Memory B cell (primary cell): ENCODE measurements around the gene GOLPH3.

Source experiments
- ATAC-seq: fragments of 150-1000 bp; cut with Tn5 transposase; 2 replicates; pipeline ENCODE4 v1.10.0; 2021; ENCODE audit warnings: low read depth, mild to moderate bottlenecking, moderate library complexity
- DNase-seq, 2 donors: peaks; one replicate each; pipeline ENCODE4 v3.0.0; 2022; ENCODE audit warnings: low spot score in 2 of 2
- H3K27ac Mint-ChIP-seq: one replicate; pipeline ENCODE4 v1.8.0; 2022; ENCODE audit warnings: mild to moderate bottlenecking, moderate library complexity, mixed read lengths
- H3K27me3 Mint-ChIP-seq: one replicate; pipeline ENCODE4 v1.8.0; 2022; ENCODE audit warnings: mixed read lengths
- H3K36me3 Mint-ChIP-seq: one replicate; pipeline ENCODE4 v1.8.0; 2022; ENCODE audit warnings: mild to moderate bottlenecking, mixed read lengths
- H3K4me1 Mint-ChIP-seq: one replicate; pipeline ENCODE4 v1.8.0; 2022; ENCODE audit warnings: mixed read lengths
- H3K4me3 Mint-ChIP-seq: one replicate; pipeline ENCODE4 v1.8.0; 2022; ENCODE audit warnings: mild to moderate bottlenecking, moderate library complexity, mixed read lengths
- H3K9me3 Mint-ChIP-seq: one replicate; pipeline ENCODE4 v1.8.0; 2022; ENCODE audit warnings: mixed read lengths

The GOLPH3 gene

GRCh38 chr5:32159328-32160072, 14.6 kb downstream of the GOLPH3 start:
- H3K27me3 Mint-ChIP-seq = no peaks in the 10 kb centered on the region
- H3K27ac Mint-ChIP-seq = no peak overlapping the region
- H3K9me3 Mint-ChIP-seq = no peaks in the 10 kb centered on the region
- DNase-seq (no peak), ATAC-seq (no peak)
- no peak overlapping the region for H3K4me3 Mint-ChIP-seq
- peaks cover 14% of the 10 kb centered on the region for H3K4me1 Mint-ChIP-seq
- H3K36me3 Mint-ChIP-seq = peaks cover 7% of the 10 kb centered on the region

GRCh38 chr5:32158679-32158975, 15.5 kb downstream of the GOLPH3 start:
- no peak for DNase-seq
- Mint-ChIP-seq H3K27me3 (no peaks in the 10 kb centered on the region), H3K4me3 (no peak overlapping the region), H3K9me3 (no peaks in the 10 kb centered on the region), H3K27ac (no peak overlapping the region), H3K36me3 (peaks cover 7% of the 10 kb centered on the region), H3K4me1 (peaks cover 13% of the 10 kb centered on the region)
- ATAC-seq = no peak

- ATAC-seq (no peak), DNase-seq (no peak)
- Mint-ChIP-seq H3K27me3 (no peaks in the 10 kb centered on the region), H3K36me3 (peaks cover 7% of the 10 kb centered on the region), H3K9me3 (no peaks in the 10 kb centered on the region), H3K27ac (no peak overlapping the region), H3K4me1 (peaks cover 15% of the 10 kb centered on the region), H3K4me3 (no peak overlapping the region)
Measured at GRCh38 chr5:32157078-32157477, 17.0 kb downstream of the GOLPH3 start.

GRCh38 chr5:32156635-32157034, 17.5 kb downstream of the GOLPH3 start:
- Mint-ChIP-seq H3K4me1 (peaks cover 19% of the 10 kb centered on the region), H3K27me3 (no peaks in the 10 kb centered on the region), H3K27ac (no peak overlapping the region), H3K36me3 (peaks cover 9% of the 10 kb centered on the region), H3K9me3 (peaks cover 1% of the 10 kb centered on the region), H3K4me3 (no peak overlapping the region)
- ATAC-seq (no peak), DNase-seq (no peak)

GRCh38 chr5:32155211-32155610, 18.9 kb downstream of the GOLPH3 start:
- H3K36me3 Mint-ChIP-seq = peaks cover 3% of the 10 kb centered on the region
- H3K27me3 Mint-ChIP-seq = no peaks in the 10 kb centered on the region
- H3K4me1 Mint-ChIP-seq = peaks cover 15% of the 10 kb centered on the region
- H3K4me3 Mint-ChIP-seq = no peak overlapping the region
- no peak overlapping the region for H3K27ac Mint-ChIP-seq
- ATAC-seq = no peak
- DNase-seq = no peak
- peaks cover 1% of the 10 kb centered on the region for H3K9me3 Mint-ChIP-seq

GRCh38 chr5:32153723-32154122, 20.4 kb downstream of the GOLPH3 start:
- Mint-ChIP-seq H3K27me3 (no peaks in the 10 kb centered on the region), H3K4me3 (no peak overlapping the region), H3K9me3 (peaks cover 1% of the 10 kb centered on the region), H3K4me1 (peaks cover 19% of the 10 kb centered on the region), H3K27ac (no peak overlapping the region), H3K36me3 (peaks cover 7% of the 10 kb centered on the region)
- DNase-seq (no peak), ATAC-seq (no peak)

- DNase-seq (no peak), ATAC-seq (no peak)
- H3K4me1 Mint-ChIP-seq = peaks cover 20% of the 10 kb centered on the region
- H3K4me3 Mint-ChIP-seq = no peak overlapping the region
- H3K36me3 Mint-ChIP-seq = peaks cover 8% of the 10 kb centered on the region
- no peak overlapping the region for H3K27ac Mint-ChIP-seq
- H3K9me3 Mint-ChIP-seq = peaks cover 1% of the 10 kb centered on the region
- H3K27me3 Mint-ChIP-seq = no peaks in the 10 kb centered on the region
Measured at GRCh38 chr5:32151198-32151597, 22.9 kb downstream of the GOLPH3 start.

- Mint-ChIP-seq H3K9me3 (peaks cover 1% of the 10 kb centered on the region), H3K4me3 (no peak overlapping the region), H3K27ac (no peak overlapping the region), H3K27me3 (no peaks in the 10 kb centered on the region), H3K4me1 (peaks cover 20% of the 10 kb centered on the region), H3K36me3 (peaks cover 8% of the 10 kb centered on the region)
- ATAC-seq (no peak), DNase-seq (no peak)
Measured at GRCh38 chr5:32150366-32150765, 23.8 kb downstream of the GOLPH3 start.

GRCh38 chr5:32147959-32148358, 26.2 kb downstream of the GOLPH3 start:
- DNase-seq (no peak), ATAC-seq (no peak)
- H3K27ac Mint-ChIP-seq = no peak overlapping the region
- H3K27me3 Mint-ChIP-seq = no peaks in the 10 kb centered on the region
- H3K9me3 Mint-ChIP-seq = peaks cover 1% of the 10 kb centered on the region
- H3K36me3 Mint-ChIP-seq = peaks cover 10% of the 10 kb centered on the region
- H3K4me3 Mint-ChIP-seq = no peak overlapping the region
- peaks cover 20% of the 10 kb centered on the region for H3K4me1 Mint-ChIP-seq

GRCh38 chr5:32147236-32147635, 26.9 kb downstream of the GOLPH3 start:
- ATAC-seq = no peak
- Mint-ChIP-seq H3K27me3 (no peaks in the 10 kb centered on the region), H3K4me1 (peaks cover 20% of the 10 kb centered on the region), H3K36me3 (peaks cover 10% of the 10 kb centered on the region), H3K4me3 (no peak overlapping the region), H3K27ac (peak overlapping the region; percentile 49), H3K9me3 (peaks cover 1% of the 10 kb centered on the region)
- no peak for DNase-seq

GRCh38 chr5:32145378-32145777, 28.7 kb downstream of the GOLPH3 start:
- peaks cover 16% of the 10 kb centered on the region for H3K4me1 Mint-ChIP-seq
- H3K27me3 Mint-ChIP-seq = no peaks in the 10 kb centered on the region
- peak overlapping the region; percentile 60 for H3K27ac Mint-ChIP-seq
- DNase-seq (no peak), ATAC-seq (no peak)
- no peak overlapping the region for H3K4me3 Mint-ChIP-seq
- H3K9me3 Mint-ChIP-seq = no peaks in the 10 kb centered on the region
- peaks cover 12% of the 10 kb centered on the region for H3K36me3 Mint-ChIP-seq

GRCh38 chr5:32144378-32145207, 29.5 kb downstream of the GOLPH3 start:
- ATAC-seq (no peak), DNase-seq (no peak)
- H3K4me1 Mint-ChIP-seq = peaks cover 17% of the 10 kb centered on the region
- no peaks in the 10 kb centered on the region for H3K9me3 Mint-ChIP-seq
- peak overlapping the region; percentile 60 for H3K27ac Mint-ChIP-seq
- no peak overlapping the region for H3K4me3 Mint-ChIP-seq
- no peaks in the 10 kb centered on the region for H3K27me3 Mint-ChIP-seq
- peaks cover 16% of the 10 kb centered on the region for H3K36me3 Mint-ChIP-seq

- Mint-ChIP-seq H3K27ac (no peak overlapping the region), H3K4me1 (peaks cover 16% of the 10 kb centered on the region), H3K36me3 (peaks cover 15% of the 10 kb centered on the region), H3K9me3 (no peaks in the 10 kb centered on the region), H3K4me3 (no peak overlapping the region), H3K27me3 (no peaks in the 10 kb centered on the region)
- no peak for DNase-seq
- no peak for ATAC-seq
Measured at GRCh38 chr5:32143617-32144377, 30.3 kb downstream of the GOLPH3 start.

- H3K36me3 Mint-ChIP-seq = peaks cover 25% of the 10 kb centered on the region
- H3K4me3 Mint-ChIP-seq = no peak overlapping the region
- no peaks in the 10 kb centered on the region for H3K9me3 Mint-ChIP-seq
- DNase-seq (no peak), ATAC-seq (no peak)
- H3K27ac Mint-ChIP-seq = no peak overlapping the region
- peaks cover 8% of the 10 kb centered on the region for H3K4me1 Mint-ChIP-seq
- H3K27me3 Mint-ChIP-seq = no peaks in the 10 kb centered on the region
Measured at GRCh38 chr5:32138839-32139493, 35.2 kb downstream of the GOLPH3 start.
